Lower lobe of right lung (tissue), 2 donors: ENCODE measurements around the gene STAB1. TPM values are rescaled to one million over a fixed set of nuclear protein-coding genes. Genes with fewer than 3 reads are reported as not detected.

Experiments used
- ATAC-seq, 2 donors: fragments of 200-7000 bp; cut with Tn5 transposase; one replicate each; pipeline ENCODE4 v1.9.1; 2020 to 2022; ENCODE audit warnings: mild to moderate bottlenecking in 2 of 2, moderate library complexity in 2 of 2
- DNase-seq: peaks from one replicate; pipeline ENCODE4 v3.0.0-alpha.2; 2020
- H3K27ac ChIP-seq: fragments of 200-600 bp; one replicate; pipeline ENCODE4 v1.8.0; 2022
- H3K27me3 ChIP-seq: fragments of 200-600 bp; one replicate; pipeline ENCODE4 v1.8.0; 2022; ENCODE audit warnings: low read depth
- H3K36me3 ChIP-seq: fragments of 200-600 bp; one replicate; pipeline ENCODE4 v1.8.0; 2022; ENCODE audit warnings: mild to moderate bottlenecking
- H3K4me1 ChIP-seq: fragments of 200-600 bp; one replicate; pipeline ENCODE4 v1.8.0; 2022
- H3K4me3 ChIP-seq: fragments of 200-600 bp; one replicate; pipeline ENCODE4 v1.8.0; 2022; ENCODE audit warnings: mild to moderate bottlenecking
- H3K9me3 ChIP-seq: fragments of 200-600 bp; one replicate; pipeline ENCODE4 v1.8.0; 2022
- CTCF ChIP-seq: fragments of 200-600 bp; IDR thresholded peaks from one replicate; pipeline ENCODE4 v1.8.0; 2022; ENCODE audit warnings: antibody characterized with exemption, mild to moderate bottlenecking
- intact Hi-C: fragments of 100-400 bp; cut with DNase I; formaldehyde crosslinking; loops from one replicate; pipeline ENCODE4 v1.11.0; 2022
- total RNA-seq: library from RNA; stranded (reverse); fragmentation: NEBNext Ultra II Directional; extraction: Animal tissue kit (Norgen Biotek cat#: 25700); gene quantifications from one replicate; pipeline ENCODE4 v1.2.1, GENCODE V29; 2021
- donor health status: DM: no; HTN: yes; CAD: no; lungs with severe emphysema.

STAB1 gene
- total RNA-seq, 1 donor from 2014 or later, result 133 TPM

- no peak for DNase-seq
- H3K9me3 ChIP-seq, result no peaks in the 10 kb centered on the region
- H3K36me3 ChIP-seq, result peaks cover 83% of the 10 kb centered on the region
- H3K27ac ChIP-seq, result no peak overlapping the region
- TF ChIP-seq CTCF, result no peak
- no peak overlapping the region for H3K4me3 ChIP-seq
- peaks cover 54% of the 10 kb centered on the region for H3K4me1 ChIP-seq
- no peaks in the 10 kb centered on the region for H3K27me3 ChIP-seq
- intact Hi-C loops, result no loop called here
- ATAC-seq, result no peak
Observed at GRCh38 chr3:52487788-52488691, 7.1 kb upstream of the STAB1 start.

- no peaks in the 10 kb centered on the region for H3K27me3 ChIP-seq
- H3K4me1 ChIP-seq, result peaks cover 54% of the 10 kb centered on the region
- intact Hi-C loops, result no loop called here
- TF ChIP-seq CTCF, result no peak
- ATAC-seq (no peak), DNase-seq (no peak)
- no peaks in the 10 kb centered on the region for H3K9me3 ChIP-seq
- no peak overlapping the region for H3K4me3 ChIP-seq
- peaks cover 86% of the 10 kb centered on the region for H3K36me3 ChIP-seq
- H3K27ac ChIP-seq, result no peak overlapping the region
Observed at GRCh38 chr3:52488746-52489145, 6.4 kb upstream of the STAB1 start.

- H3K36me3 ChIP-seq, result peaks cover 86% of the 10 kb centered on the region
- no peak for DNase-seq
- no peak for TF ChIP-seq CTCF
- peaks cover 57% of the 10 kb centered on the region for H3K4me1 ChIP-seq
- no peak overlapping the region for H3K4me3 ChIP-seq
- H3K9me3 ChIP-seq, result no peaks in the 10 kb centered on the region
- H3K27me3 ChIP-seq, result no peaks in the 10 kb centered on the region
- peak overlapping the region; percentile 63 for H3K27ac ChIP-seq
- ATAC-seq, result no peak
- intact Hi-C loops, result no loop called here
Observed at GRCh38 chr3:52489453-52489852, 5.7 kb upstream of the STAB1 start.

GRCh38 chr3:52490035-52490938 is 4.9 kb upstream of the STAB1 start:
- Histone ChIP-seq H3K4me1 (peaks cover 58% of the 10 kb centered on the region), H3K36me3 (peaks cover 80% of the 10 kb centered on the region), H3K9me3 (no peaks in the 10 kb centered on the region), H3K4me3 (no peak overlapping the region), H3K27ac (peak overlapping the region; percentile 63), H3K27me3 (no peaks in the 10 kb centered on the region)
- no peak for DNase-seq
- no peak for TF ChIP-seq CTCF
- no peak for ATAC-seq
- intact Hi-C loops, result no loop called here

GRCh38 chr3:52490939-52491526 is 4.1 kb upstream of the STAB1 start:
- no peak for TF ChIP-seq CTCF
- ATAC-seq, result peak in 1 of 2 donors; percentile 16
- intact Hi-C loops, result no loop called here
- H3K4me1 ChIP-seq, result peaks cover 62% of the 10 kb centered on the region
- H3K9me3 ChIP-seq, result no peaks in the 10 kb centered on the region
- peaks cover 72% of the 10 kb centered on the region for H3K36me3 ChIP-seq
- H3K27me3 ChIP-seq, result no peaks in the 10 kb centered on the region
- H3K4me3 ChIP-seq, result no peak overlapping the region
- peak overlapping the region; percentile 63 for H3K27ac ChIP-seq
- no peak for DNase-seq
